ENCODE data around the gene ZNF630.

GRCh38 chrX:48086082-48086481 is 14.6 kb upstream of the ZNF630 start:
- TF ChIP-seq POLR2A (IDR thresholded peaks at IDR 0.05), result no peak
- TF ChIP-seq CTCF (IDR thresholded peaks at IDR 0.05), result no peak
- TF ChIP-seq POLR2AphosphoS5 (IDR thresholded peaks at IDR 0.05), result no peak
- no peak for TF ChIP-seq EP300 (IDR thresholded peaks at IDR 0.05; ENCODE audit: low read depth)
